GM19239 (cell line): ENCODE measurements around the gene ZMYM4.
"Not testable (repeated sequence)": the region's sequence is repeated elsewhere in the genome, so short reads cannot be mapped to it uniquely, and the experiment has no call there.

Source experiments
- DNase-seq: peaks from one replicate; pipeline ENCODE4 v3.0.0; 2011; ENCODE audit warnings: low spot score; ENCODE audit not compliant: insufficient read length
- FAIRE-seq: peaks from 2 replicates; lab custom pipeline; 2011; peaks lifted over from hg19 to GRCh38; lab: Jason Lieb, UNC

Gene ZMYM4

DNA sequence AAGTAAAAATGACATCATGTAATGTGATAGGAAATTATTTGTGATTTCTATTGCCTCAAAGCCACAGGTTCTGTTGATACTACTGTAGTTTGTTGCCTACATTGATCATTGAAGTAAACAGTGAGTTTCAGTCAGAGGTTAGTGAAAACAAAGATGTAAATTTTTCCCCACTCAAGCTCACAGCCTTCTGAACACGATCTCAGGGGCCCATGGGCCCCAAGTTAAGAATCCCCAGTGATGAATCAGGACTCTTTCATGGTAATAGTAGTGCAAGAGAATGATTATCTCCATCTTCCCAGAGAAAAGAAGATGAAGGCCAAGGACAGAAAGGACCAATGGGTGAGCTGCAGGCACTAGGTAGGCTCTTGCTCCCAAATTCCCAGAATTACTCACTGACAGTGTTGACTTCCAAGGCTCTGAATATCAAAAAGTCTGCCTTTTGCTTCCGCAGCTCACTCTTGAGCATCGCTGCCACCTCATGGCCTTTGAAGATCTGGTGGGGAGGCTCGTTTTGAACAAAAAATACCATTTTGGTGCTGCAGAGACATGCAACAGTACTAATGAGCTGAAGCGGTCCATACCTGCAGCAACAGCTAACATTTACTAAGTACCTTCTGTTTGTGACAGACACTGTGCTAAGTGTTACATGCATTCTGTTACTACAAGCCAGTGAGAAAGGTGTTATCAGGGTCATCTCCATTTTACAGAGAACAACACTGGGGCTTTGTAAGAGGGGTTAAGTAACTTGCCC is 175.4 kb downstream of the ZMYM4 start:
- FAIRE-seq: no peak
- DNase-seq: no peak

DNA sequence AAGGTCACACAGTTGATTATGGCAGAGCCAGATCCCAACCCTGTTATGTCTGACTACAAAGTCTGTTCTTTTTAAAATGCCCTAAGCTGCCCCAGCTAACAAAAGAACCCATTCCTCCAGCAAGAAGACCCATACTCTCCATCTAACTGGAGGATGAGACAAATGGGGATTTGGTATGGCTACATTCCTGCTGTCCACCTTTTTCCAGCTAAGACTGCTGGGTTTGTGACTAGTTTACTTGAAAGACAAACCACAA is 175.9 kb downstream of the ZMYM4 start:
- no peak for DNase-seq
- no peak for FAIRE-seq

DNA sequence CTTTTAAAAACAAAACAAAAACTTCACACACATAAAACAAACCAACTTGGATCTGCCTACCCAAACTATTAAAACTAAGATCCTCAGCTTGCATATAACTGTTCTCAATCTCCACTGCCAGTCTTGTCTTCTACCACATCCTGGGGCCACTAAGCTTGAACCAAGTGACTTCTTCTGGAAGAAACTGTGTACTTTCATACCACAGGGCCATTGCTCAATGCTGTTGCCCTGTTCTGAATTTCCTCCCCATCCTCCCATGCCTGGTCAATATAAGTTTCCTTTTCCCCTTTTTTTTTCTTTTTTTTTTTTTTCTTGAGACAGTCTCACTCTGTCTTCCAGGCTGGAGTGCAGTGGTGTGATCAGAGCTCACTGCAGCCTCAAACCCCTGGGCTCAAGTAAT is 178.8 kb downstream of the ZMYM4 start:
- DNase-seq: no peak
- FAIRE-seq: no peak

DNA sequence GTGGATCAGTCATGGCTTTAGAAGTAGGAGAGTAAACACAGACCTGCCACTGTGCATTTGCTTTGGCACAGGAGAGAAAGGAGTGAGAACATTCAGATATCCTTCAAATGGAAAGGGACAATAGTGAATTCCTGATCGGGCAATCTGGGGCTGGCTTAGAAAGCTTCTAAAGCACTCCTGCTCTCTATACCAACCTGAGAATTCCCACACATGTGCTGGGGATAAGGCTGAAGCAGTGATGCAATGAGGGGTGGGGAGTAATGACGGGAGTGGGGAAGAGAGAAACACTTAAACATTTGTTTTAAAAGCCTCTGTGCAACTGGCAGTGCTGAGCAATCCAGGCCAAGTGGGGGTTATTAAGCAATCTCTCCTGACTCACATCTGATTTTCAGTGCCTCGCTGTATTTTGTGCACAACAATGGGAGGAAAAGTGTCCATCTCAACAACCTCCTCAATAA is 179.9 kb downstream of the ZMYM4 start:
- DNase-seq (no peak), FAIRE-seq (no peak)

DNA sequence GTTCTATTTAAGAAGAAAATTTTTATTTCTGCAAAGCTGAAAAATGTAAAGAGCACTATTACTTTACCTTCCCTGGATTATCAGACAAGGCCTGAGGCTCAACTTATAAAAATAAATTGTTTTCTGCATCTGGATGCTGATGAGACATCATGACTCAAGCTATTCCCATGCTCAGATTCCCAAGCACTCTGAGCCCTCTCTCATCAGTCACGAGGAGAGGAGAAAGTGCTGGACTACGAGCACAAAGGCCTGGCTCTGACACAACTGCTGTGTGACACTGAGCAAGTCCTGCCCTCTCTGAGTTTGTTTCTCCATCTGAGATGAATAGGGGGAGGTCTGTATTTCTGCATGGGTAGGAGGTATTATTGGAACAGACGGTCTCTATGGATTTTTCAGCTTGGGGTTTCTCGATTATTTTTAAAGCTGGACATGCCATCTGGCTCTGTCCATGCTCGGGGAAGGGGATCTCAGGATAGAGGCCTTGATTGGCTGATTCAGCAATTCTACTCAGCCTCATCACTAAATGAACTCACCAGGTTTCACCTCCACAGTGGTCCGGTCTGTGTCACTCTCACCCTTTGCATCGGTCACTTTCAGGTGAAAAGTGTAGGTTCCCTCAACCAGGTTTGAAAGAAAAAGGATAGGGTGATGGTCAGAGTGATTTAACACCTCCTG is 181.0 kb downstream of the ZMYM4 start:
- DNase-seq (no peak), FAIRE-seq (no peak)

DNA sequence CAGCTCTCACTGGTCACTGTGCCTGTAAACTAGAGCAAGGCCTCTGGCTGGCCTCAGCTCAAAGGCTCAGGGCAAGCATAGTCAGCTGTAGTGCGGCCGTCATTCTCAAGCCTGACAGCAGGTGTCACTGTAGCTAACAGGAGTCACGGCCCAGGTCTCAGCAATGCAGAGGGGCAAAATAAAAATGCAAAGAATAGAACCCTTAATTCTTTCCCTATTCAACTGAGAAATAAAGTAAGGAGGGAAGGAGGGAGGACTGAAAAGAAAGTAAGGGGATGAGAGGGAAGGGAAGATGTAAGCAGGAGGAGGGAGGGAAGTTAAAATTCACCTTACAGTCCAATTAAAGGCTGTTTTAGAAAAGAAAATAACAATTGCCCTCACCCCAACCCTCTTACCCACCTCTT is 182.6 kb downstream of the ZMYM4 start:
- peak; percentile 63 for DNase-seq
- FAIRE-seq: peak; percentile 86

DNA sequence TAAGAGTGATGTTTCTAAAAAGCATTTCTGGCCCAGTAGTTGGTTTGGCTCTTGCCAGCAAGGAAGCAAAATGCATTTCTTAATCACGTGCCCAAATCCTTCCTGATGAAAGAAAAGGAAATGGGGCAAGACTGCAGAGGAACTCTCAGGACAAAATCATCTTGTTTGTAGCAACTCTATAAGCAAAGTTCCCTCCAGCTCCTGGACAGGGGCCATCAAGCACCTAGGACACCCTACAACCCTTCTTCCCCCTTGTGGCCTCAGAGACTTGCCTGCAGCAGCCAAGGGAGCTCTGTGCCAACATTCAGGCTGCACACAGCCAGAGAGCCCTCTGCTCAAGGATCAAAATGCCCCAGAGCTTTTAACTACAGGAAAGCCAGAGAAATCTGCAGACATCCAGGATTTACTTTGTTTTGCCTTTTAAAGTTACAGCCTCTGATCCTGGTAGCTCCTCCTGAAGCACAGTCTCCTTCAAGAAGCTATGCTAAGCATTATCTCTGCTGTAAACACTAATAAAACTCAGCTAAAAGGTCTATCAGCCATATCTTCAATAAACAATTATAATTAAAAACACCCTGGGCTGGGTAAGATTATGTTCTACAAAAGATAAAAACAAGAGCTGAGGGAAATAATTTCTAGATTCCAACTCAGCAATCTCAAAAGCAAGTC is 183.7 kb downstream of the ZMYM4 start:
- DNase-seq (no peak), FAIRE-seq (no peak)

DNA sequence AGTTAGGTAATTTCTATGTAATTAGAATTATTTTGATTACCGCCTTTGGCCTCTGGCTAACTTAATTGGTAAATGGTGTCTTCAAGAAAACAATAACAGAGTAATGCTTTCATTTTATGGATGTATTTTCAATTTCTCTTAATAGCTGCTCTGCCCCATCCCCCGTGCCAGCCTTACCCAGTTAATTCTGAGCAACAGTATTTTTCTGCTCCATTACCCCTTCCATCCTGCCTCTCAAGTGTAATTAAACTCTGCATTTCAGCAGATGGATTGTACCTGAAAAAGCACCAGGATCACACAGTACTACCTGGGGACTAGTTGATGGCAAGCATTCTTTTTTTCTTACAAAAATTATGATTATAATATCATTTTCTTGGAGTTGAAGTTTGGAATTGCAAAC is 184.5 kb downstream of the ZMYM4 start:
- no peak for FAIRE-seq
- DNase-seq: no peak

DNA sequence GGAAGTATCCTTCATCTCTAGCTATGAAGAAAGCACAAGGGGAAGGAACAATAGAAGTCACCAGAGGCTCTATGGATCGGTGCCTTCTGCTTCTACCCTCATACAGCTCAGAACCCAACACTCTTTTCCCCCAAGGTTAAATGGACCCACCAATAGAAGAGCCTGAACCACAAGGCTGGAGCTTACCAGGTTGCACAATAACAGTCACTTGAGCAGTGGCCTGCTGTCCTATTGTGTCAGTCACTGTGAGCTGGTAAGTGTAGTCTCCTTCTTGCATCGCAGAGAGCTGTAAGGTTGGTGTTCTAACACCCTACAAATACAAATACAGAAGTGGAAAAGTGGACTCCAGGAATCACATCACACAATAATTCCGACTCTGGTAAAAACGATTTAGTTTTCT is 185.7 kb downstream of the ZMYM4 start:
- FAIRE-seq (no peak), DNase-seq (no peak)

DNA sequence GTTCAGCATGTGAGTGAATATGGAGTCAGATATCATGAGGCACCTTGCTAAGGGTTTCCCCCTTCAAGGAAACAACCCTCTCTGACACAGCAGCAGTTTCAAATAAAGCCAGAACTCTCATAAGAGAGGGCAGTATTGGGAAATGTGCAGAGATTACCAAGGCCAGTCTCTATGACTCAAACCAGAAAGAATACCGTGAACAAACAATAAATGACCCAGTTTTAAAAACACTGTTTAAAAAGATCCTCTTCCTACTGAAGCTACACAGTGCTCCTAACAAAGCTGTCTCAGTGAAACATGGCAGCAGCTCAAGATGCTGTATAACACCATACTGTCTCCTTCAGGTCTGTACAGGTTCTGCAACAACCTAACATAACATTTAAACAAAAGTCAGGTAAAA is 186.1 kb downstream of the ZMYM4 start:
- FAIRE-seq: peak; percentile 18

DNA sequence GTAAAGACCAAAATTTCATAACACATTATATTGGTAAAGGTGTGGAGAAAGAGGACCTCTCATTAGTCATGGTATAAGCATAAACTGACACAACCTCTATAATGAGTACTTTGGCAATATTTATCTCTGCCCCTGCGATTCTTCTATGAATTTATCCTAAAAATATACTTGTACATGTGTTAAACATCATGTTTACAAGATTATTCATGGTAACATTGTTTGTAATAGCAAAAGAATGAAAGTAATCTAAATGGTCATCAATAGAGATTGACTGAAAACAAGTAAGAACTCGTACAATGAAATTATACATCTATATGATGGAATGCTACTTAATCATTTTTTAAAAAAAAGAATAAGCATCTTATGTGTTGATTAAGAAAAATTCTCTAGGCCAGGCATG is 192.3 kb downstream of the ZMYM4 start:
- DNase-seq (no peak), FAIRE-seq (no peak)

More for the DNA sequence above, 186.1 kb downstream of the ZMYM4 start:
- DNase-seq: no peak

DNA sequence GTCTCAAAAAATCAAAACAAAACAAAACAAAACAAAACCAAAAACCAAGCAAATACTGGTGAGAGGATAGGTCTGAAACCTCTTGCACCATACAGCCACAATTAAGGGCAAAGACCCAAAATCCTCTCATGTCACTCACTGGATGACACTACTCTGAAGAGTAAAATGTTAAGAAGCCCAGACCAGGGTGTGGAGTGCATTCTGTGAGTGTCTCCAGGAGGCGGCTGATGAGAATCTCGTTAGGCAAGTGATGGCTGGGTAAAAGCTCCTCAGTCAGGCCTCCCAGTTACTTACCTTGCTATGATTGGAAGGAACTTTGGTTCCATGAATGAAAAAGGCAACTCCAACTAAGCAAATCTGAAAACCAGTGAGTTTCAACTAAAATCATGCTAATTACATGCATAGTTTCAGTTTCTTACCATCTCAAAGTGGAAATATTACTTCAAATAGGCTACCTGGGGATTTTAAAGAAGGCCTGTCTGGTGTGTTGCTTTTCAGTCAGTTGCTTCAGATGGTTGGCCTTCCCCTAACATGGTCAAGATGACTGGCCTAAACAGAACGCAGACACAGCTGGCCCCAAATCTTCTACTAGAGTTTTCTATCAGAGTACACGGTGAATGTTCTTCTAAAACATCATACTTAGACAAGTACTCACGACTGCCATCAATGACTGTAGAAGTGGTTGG is 193.6 kb downstream of the ZMYM4 start:
- peak; percentile 54 for FAIRE-seq
- no peak for DNase-seq

DNA sequence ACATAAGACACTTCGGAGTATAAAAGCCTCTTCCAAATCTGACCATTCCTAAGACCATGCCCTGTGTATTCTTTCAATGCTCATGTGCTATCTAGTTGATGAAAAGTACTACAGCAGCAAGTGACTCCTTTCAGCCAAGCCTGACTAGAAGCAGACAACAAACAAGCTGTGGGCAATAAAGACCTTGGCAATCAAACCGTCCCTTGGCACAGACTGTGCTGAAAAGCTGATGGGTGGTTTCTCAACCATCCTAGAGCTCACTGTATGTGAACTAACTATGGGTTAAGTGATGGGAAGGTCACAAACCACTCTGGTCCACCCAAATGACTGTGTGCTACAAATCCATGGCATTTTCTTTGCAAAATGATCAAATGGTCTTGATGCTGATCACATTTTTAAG is 194.7 kb downstream of the ZMYM4 start:
- FAIRE-seq: no peak
- DNase-seq: no peak

DNA sequence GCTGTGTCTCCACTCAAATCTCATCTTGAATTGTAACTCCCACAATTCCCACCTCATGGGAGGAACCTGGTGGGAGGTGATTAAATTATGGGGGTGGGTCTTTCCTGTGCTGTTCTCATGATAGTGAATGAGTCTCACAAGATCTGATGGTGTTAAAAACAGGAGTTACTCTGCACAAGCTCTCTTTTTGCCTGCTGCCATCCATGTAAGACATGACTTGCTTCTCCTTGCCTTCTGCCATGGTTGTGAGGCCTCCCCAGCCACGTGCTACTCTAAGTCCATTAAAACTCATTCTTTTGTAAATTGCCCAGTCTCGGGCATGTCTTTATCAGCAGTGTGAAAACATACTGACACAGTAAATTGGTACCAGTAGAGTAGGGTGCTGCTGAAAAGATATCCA is 195.2 kb downstream of the ZMYM4 start:
- not testable (repeated sequence) for FAIRE-seq

DNA sequence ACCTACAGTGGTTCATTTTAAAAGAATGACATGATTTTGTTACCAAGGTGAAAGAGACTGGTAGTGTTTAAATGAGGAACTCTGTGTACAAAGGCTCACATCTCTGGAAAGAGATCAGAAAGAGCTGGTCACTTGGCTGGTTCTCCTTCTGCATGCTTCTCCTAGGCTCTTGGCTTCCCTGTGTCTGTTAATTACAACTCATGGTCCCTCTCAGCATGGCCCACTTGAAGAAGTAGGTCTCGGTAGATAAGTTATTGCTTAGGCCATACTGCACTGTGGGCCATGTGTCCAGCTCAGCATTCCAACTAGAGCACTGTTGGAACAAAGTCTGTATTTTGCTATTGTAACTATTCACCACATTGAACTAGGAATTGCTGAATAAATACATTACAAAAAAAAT is 197.6 kb downstream of the ZMYM4 start:
- DNase-seq: no peak
- FAIRE-seq: no peak

More for the DNA sequence above, 195.2 kb downstream of the ZMYM4 start:
- DNase-seq: not testable (repeated sequence)

DNA sequence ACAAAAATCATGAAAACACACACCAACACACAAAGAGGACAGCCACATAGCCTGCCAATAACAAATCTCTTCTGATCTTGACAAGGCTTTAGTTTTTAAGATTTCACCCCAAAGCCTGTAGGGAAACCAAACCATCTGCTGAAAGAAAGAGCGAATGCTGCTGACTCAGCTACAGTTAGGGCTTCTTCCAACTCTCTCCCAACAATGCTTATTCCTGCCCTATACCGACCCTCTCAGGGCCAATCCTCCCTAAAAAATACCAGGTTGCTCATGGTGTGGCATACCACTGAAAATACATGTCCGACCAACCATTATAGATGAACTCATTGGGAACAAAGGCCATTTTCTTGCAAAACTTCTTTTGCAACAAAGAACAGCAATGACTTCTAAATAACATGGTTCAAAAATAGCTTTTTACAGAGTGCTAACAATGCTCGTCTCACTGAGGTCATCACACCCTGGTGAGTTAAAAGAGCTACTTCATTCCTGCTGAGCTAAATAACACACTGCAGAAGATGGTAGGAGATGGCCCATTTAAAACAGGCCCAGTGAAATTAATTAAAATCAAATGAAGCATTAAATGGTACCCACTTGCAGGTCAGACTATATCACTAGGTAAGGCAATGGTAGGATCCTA is 202.6 kb downstream of the ZMYM4 start:
- DNase-seq: no peak
- FAIRE-seq: no peak
